ENCODE data around the gene SLC1A3. TPM values are rescaled to one million over a fixed set of nuclear protein-coding genes. Genes with fewer than 3 reads are reported as not detected.

SLC1A3 gene
- total and polyA plus RNA-seq, 2 donors (not counting 1 experiment from before 2014, with no cell fraction given), result 0.37 TPM; not detected in 1

DNA sequence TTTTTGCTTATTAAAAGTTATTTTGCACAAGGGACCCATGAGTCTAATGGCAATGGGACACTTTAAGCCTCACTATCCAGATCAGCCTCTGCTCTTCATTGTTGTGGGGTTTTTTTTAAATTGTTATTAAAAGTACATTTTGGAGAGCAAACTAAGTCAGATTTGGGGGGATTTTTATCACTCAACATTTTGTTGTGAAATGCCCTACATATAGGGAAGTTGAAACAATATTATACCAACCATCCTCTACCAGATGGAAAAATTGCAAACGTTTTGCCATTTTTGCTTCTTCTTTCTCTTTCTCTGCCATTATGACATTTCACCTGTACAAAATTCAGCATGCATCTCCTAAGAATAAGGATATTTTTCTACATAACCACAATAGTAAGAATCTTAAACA, 75.3 kb downstream of the SLC1A3 start:
- no peak for TF ChIP-seq EZH2 (IDR thresholded peaks at IDR 0.05; ENCODE audit: borderline replicate concordance, insufficient read depth, low read depth, low read length, poor library complexity, severe bottlenecking)
- TF ChIP-seq, protein P1, sequence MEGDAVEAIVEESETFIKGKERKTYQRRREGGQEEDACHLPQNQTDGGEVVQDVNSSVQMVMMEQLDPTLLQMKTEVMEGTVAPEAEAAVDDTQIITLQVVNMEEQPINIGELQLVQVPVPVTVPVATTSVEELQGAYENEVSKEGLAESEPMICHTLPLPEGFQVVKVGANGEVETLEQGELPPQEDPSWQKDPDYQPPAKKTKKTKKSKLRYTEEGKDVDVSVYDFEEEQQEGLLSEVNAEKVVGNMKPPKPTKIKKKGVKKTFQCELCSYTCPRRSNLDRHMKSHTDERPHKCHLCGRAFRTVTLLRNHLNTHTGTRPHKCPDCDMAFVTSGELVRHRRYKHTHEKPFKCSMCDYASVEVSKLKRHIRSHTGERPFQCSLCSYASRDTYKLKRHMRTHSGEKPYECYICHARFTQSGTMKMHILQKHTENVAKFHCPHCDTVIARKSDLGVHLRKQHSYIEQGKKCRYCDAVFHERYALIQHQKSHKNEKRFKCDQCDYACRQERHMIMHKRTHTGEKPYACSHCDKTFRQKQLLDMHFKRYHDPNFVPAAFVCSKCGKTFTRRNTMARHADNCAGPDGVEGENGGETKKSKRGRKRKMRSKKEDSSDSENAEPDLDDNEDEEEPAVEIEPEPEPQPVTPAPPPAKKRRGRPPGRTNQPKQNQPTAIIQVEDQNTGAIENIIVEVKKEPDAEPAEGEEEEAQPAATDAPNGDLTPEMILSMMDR (IDR thresholded peaks at IDR 0.05), result no peak
- Histone ChIP-seq H2AFZ (ENCODE audit: insufficient read depth, low read depth, low read length, poor library complexity, severe bottlenecking) (no peak overlapping the region), H3K27me3 (replicated peaks in 1 of 4; ENCODE audit: control extremely low read depth in 1 of 4, control insufficient read depth in 3 of 4, insufficient read depth in 4 of 4, low read length in 3 of 4) (no peaks in the 10 kb centered on the region), H3K36me3 (replicated peaks in 1 of 2; ENCODE audit: control extremely low read depth in 1 of 2, control insufficient read depth in 1 of 2, extremely low read depth in 1 of 2, insufficient read depth in 2 of 2, low read length in 1 of 2) (no peaks in the 10 kb centered on the region), H3K9me3 (ENCODE audit: control extremely low read depth in 1 of 3, control insufficient read depth in 2 of 3, insufficient read depth in 1 of 3, low read length in 2 of 3) (no peaks in the 10 kb centered on the region), H3K9ac (ENCODE audit: low read length) (no peak overlapping the region), H3K4me3 (ENCODE audit: control extremely low read depth in 1 of 5, extremely low read depth in 1 of 5, insufficient read depth in 1 of 5, low read depth in 2 of 5, low read length in 4 of 5) (no peak overlapping the region), H3K79me2 (ENCODE audit: control insufficient read depth, insufficient read depth, low read length) (no peaks in the 10 kb centered on the region), H3K4me2 (replicated peaks; ENCODE audit: low read depth, low read length, poor library complexity, severe bottlenecking) (no peak overlapping the region), H3K27ac (ENCODE audit: low read length in 2 of 2) (no peak overlapping the region), H3K4me1 (ENCODE audit: control insufficient read depth in 2 of 2, insufficient read depth in 2 of 2, low read length in 2 of 2) (no peaks in the 10 kb centered on the region), H4K20me1 (ENCODE audit: control insufficient read depth, insufficient read depth, low read length, poor library complexity, severe bottlenecking) (no peaks in the 10 kb centered on the region)
- no peak for ATAC-seq (ENCODE audit: low read depth)
- Mint-ChIP-seq H3K4me1 (peaks cover 10% of the 10 kb centered on the region), H3K27ac (no peak overlapping the region), H3K27me3 (peaks cover 8% of the 10 kb centered on the region), H3K4me3 (no peak overlapping the region), H3K9me3 (ENCODE audit: insufficient read depth) (no peaks in the 10 kb centered on the region)
- ChIA-PET CTCF (interaction anchor here (1.2 kb wide), 2 partner anchors 11 to 16 kb away, joined by 3 to 4 read pairs; no protein-coding TSS in a partner anchor), POLR2A (no interaction called here)
- intact Hi-C loops (cut with micrococcal nuclease), result no loop called here
- no CpG with 5 or more reads among the region's 1 CpG for WGBS (ENCODE audit: insufficient coverage)
- DNase-seq, result no peak

- no peak overlapping the region for H3K4me3 ChIP-seq (ENCODE audit: control extremely low read depth in 1 of 5, extremely low read depth in 1 of 5, insufficient read depth in 1 of 5, low read depth in 2 of 5, low read length in 4 of 5)
- H3K27ac ChIP-seq (ENCODE audit: low read length in 2 of 2), result no peak overlapping the region
- ChIA-PET POLR2A (no interaction called here), CTCF (interaction anchor here (1.2 kb wide), 2 partner anchors 11 to 15 kb away, joined by 3 to 4 read pairs; no protein-coding TSS in a partner anchor)
- H3K79me2 ChIP-seq (ENCODE audit: control insufficient read depth, insufficient read depth, low read length), result no peaks in the 10 kb centered on the region
- DNase-seq (no peak), ATAC-seq (ENCODE audit: low read depth) (no peak)
- intact Hi-C loops (cut with micrococcal nuclease), result no loop called here
- no peak overlapping the region for H3K9ac ChIP-seq (ENCODE audit: low read length)
- Mint-ChIP-seq H3K27me3 (peaks cover 5% of the 10 kb centered on the region), H3K4me3 (no peak overlapping the region), H3K9me3 (ENCODE audit: insufficient read depth) (no peaks in the 10 kb centered on the region), H3K4me1 (peaks cover 10% of the 10 kb centered on the region), H3K27ac (no peak overlapping the region)
- H3K27me3 ChIP-seq (replicated peaks in 1 of 4; ENCODE audit: control extremely low read depth in 1 of 4, control insufficient read depth in 3 of 4, insufficient read depth in 4 of 4, low read length in 3 of 4), result no peaks in the 10 kb centered on the region
- TF ChIP-seq, protein P1 (IDR thresholded peaks at IDR 0.05), result no peak
- no peak for TF ChIP-seq EZH2 (IDR thresholded peaks at IDR 0.05; ENCODE audit: borderline replicate concordance, insufficient read depth, low read depth, low read length, poor library complexity, severe bottlenecking)
- no peaks in the 10 kb centered on the region for H3K9me3 ChIP-seq (ENCODE audit: control extremely low read depth in 1 of 3, control insufficient read depth in 2 of 3, insufficient read depth in 1 of 3, low read length in 2 of 3)
- no peaks in the 10 kb centered on the region for H3K4me1 ChIP-seq (ENCODE audit: control insufficient read depth in 2 of 2, insufficient read depth in 2 of 2, low read length in 2 of 2)
- H3K36me3 ChIP-seq (replicated peaks in 1 of 2; ENCODE audit: control extremely low read depth in 1 of 2, control insufficient read depth in 1 of 2, extremely low read depth in 1 of 2, insufficient read depth in 2 of 2, low read length in 1 of 2), result no peaks in the 10 kb centered on the region
- no peaks in the 10 kb centered on the region for H4K20me1 ChIP-seq (ENCODE audit: control insufficient read depth, insufficient read depth, low read length, poor library complexity, severe bottlenecking)
- H3K4me2 ChIP-seq (replicated peaks; ENCODE audit: low read depth, low read length, poor library complexity, severe bottlenecking), result no peak overlapping the region
- H2AFZ ChIP-seq (ENCODE audit: insufficient read depth, low read depth, low read length, poor library complexity, severe bottlenecking), result no peak overlapping the region
- WGBS (ENCODE audit: insufficient coverage), result no CpG with 5 or more reads among the region's 2 CpGs
Observed at GRCh38 chr5:36682499-36682898, 76.1 kb downstream of the SLC1A3 start.

Data from B cell (primary cell).